Measurements from ENCODE around the gene TMPRSS3.

DNA sequence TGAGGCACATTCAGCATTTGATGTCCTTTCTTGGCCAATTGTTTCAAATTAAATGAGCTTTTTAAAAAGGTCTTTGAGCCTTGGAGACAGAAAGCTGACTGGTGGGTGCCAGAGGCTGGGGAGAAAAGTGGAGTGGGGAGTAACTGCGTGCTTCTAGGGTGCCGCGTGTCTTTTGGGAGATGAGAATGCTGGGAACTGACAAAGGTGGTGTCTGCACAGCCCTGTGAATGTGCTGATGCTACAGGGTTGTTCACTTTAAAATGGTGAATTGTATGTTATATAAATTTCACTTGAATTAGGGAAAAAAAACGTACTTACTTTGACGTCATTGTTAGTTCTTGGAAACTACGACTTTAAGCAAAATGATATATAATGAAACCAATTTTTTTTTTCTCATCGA is 21.4 kb downstream of the TMPRSS3 start:
- TF ChIP-seq, protein P1, sequence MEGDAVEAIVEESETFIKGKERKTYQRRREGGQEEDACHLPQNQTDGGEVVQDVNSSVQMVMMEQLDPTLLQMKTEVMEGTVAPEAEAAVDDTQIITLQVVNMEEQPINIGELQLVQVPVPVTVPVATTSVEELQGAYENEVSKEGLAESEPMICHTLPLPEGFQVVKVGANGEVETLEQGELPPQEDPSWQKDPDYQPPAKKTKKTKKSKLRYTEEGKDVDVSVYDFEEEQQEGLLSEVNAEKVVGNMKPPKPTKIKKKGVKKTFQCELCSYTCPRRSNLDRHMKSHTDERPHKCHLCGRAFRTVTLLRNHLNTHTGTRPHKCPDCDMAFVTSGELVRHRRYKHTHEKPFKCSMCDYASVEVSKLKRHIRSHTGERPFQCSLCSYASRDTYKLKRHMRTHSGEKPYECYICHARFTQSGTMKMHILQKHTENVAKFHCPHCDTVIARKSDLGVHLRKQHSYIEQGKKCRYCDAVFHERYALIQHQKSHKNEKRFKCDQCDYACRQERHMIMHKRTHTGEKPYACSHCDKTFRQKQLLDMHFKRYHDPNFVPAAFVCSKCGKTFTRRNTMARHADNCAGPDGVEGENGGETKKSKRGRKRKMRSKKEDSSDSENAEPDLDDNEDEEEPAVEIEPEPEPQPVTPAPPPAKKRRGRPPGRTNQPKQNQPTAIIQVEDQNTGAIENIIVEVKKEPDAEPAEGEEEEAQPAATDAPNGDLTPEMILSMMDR (conservative IDR thresholded peaks at IDR 0.05; ENCODE audit: low read length) = no peak
- TF ChIP-seq EZH2phosphoT487 (IDR thresholded peaks at IDR 0.05; ENCODE audit: borderline replicate concordance) = no peak
